Activated CD4-positive, alpha-beta T cell treated with anti-CD3 and anti-CD28 coated beads for 48 hours (primary cell): ENCODE measurements around the gene SLC22A12.
"Not testable (repeated sequence)": the region's sequence is repeated elsewhere in the genome, so short reads cannot be mapped to it uniquely, and the experiment has no call there.

Experiments used
- DNase-seq: peaks from one replicate; pipeline ENCODE4 v3.0.0-alpha.2; 2020

Gene SLC22A12

GRCh38 chr11:64588701-64589100 lies 2.3 kb upstream of the SLC22A12 start:
- DNase-seq = no peak

GRCh38 chr11:64591257-64592233 lies 525 bp downstream of the SLC22A12 start:
- no peak for DNase-seq

GRCh38 chr11:64592234-64592615 lies 1.2 kb downstream of the SLC22A12 start:
- DNase-seq = no peak

GRCh38 chr11:64592656-64593055 lies 1.6 kb downstream of the SLC22A12 start:
- DNase-seq = no peak

- no peak for DNase-seq
These were observed 2.4 kb downstream of the SLC22A12 start for GRCh38 chr11:64593156-64594105.

- DNase-seq = no peak
These were observed 3.3 kb downstream of the SLC22A12 start for GRCh38 chr11:64594159-64594939.

- DNase-seq = not testable (repeated sequence)
These were observed 4.9 kb downstream of the SLC22A12 start for GRCh38 chr11:64595922-64596321.

GRCh38 chr11:64597671-64598101 lies 6.7 kb downstream of the SLC22A12 start:
- DNase-seq = no peak

GRCh38 chr11:64598106-64598796 lies 7.2 kb downstream of the SLC22A12 start:
- no peak for DNase-seq

GRCh38 chr11:64598797-64599697 lies 8.0 kb downstream of the SLC22A12 start:
- no peak for DNase-seq

GRCh38 chr11:64599698-64600211 lies 8.7 kb downstream of the SLC22A12 start:
- DNase-seq = no peak

GRCh38 chr11:64600281-64600992 lies 9.4 kb downstream of the SLC22A12 start:
- no peak for DNase-seq

- DNase-seq = no peak
These were observed 10.8 kb downstream of the SLC22A12 start for GRCh38 chr11:64601605-64602465.

- DNase-seq = no peak
These were observed 11.5 kb downstream of the SLC22A12 start for GRCh38 chr11:64602466-64603070.

GRCh38 chr11:64603411-64604110 lies 12.5 kb downstream of the SLC22A12 start:
- DNase-seq = no peak

- DNase-seq = no peak
These were observed 13.6 kb downstream of the SLC22A12 start for GRCh38 chr11:64604458-64605243.

- no peak for DNase-seq
These were observed 14.2 kb downstream of the SLC22A12 start for GRCh38 chr11:64605244-64605560.
